ENCODE data around the gene BAG3.
"Not testable (repeated sequence)": the region's sequence is repeated elsewhere in the genome, so short reads cannot be mapped to it uniquely, and the experiment has no call there.

The BAG3 gene

DNA sequence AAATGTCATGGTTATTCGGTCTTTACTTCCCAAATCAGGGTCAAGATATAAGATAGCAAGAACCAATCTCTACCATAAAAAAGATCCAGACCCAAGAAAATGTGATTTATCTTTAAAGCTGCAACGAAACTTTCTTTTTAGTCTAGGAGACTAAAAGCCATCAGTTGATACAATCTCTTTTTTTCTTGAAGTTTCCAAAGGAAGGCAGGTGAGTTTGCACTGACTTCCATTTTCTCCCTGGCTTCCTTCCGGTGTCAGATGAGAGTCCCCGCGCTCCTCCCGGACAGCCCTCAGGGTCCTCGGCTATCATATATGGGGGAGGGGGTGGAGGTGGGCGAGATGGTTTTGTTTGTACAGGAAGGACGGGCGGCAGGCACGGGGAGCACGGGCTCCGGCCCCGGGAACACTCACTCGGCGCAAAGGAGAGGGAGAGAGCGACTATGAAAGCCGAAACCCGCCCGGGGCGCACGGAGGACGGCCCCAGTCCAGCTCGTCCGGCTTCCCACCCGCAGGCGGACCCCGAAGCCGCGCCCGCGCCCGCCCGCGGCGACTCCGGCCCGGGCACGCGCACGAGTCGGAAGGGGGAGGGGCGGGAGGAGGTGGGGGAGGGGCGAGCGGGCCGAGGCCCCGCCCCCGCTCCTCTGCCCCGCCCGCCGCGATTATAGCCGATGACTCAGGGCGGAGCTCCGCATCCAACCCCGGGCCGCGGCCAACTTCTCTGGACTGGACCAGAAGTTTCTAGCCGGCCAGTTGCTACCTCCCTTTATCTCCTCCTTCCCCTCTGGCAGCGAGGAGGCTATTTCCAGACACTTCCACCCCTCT, at the start of gene BAG3:
BAG3 (plus strand) TSS at position 689 of the 822 bp plus-strand sequence. CDS start 296 bp downstream, outside the sequence.
- no peak for DNase-seq

GRCh38 chr10:119602241-119603095, 48.7 kb upstream of the BAG3 start:
- DNase-seq: no peak

DNA sequence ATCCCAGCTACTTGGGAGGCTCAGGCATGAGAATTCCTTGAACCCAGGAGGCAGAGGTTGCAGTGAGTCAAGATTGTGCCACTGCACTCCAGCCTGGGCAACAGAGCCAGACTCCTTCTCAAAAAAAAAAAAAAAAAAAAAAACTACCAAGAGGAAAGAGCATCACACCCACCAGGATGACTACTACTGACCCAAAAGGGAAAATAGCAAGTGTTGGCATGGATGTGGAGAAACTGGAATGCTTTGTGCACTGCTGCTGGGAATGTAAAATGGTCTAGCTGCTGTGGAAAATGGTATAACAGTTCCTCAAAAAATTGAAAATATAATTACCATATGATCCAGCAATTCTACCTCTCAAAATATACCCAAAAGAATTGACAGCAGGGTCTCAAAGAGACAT, 46.7 kb upstream of the BAG3 start:
- DNase-seq: no peak

GRCh38 chr10:119608316-119609155, 42.6 kb upstream of the BAG3 start:
- no peak for DNase-seq

GRCh38 chr10:119609516-119609915, 41.7 kb upstream of the BAG3 start:
- no peak for DNase-seq

GRCh38 chr10:119611433-119611832, 39.7 kb upstream of the BAG3 start:
- DNase-seq: no peak

DNA sequence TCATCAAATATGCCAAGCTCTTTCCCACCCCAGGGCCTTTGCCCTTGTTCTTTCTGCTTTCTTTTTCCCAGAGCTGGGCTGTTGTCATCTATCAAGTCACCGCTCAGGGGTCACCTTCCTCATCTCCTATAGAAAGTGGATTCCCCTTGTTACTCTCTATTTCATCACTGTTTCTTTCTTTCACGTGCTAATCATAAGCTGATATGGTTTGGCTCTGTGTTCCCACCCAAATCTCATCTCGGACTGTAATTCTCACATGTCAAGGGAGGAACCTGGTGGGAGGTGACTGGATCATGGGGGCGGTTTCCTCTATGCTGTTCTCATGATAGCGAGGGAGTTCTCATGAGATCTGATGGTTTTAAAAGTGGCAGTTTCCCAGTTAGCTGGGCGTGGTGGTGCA, 37.4 kb upstream of the BAG3 start:
- DNase-seq: no peak

DNA sequence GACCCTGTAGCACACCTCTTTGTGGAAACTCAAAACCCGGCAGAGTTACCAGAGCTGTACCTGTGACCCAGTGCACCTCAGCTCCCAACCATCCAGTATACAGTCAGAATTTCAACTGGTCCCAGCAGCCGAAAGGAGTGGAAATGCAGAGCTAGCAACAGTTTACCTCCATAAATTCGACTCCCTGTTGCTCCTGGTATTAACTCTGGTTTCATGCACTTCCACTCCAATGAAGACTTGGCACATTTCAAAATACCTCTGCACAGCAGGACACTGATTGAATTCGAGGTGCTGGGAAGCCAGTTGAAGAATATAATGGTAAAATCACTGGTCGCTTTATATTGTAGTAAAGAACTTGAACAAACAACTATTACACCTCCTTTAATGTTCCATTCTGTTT, 36.5 kb upstream of the BAG3 start:
- no peak for DNase-seq

- no peak for DNase-seq
Observed at GRCh38 chr10:119616882-119617570, 34.2 kb upstream of the BAG3 start.

- no peak for DNase-seq
Observed at GRCh38 chr10:119619215-119619614, 32.0 kb upstream of the BAG3 start.

GRCh38 chr10:119619811-119620210, 31.4 kb upstream of the BAG3 start:
- not testable (repeated sequence) for DNase-seq

DNA sequence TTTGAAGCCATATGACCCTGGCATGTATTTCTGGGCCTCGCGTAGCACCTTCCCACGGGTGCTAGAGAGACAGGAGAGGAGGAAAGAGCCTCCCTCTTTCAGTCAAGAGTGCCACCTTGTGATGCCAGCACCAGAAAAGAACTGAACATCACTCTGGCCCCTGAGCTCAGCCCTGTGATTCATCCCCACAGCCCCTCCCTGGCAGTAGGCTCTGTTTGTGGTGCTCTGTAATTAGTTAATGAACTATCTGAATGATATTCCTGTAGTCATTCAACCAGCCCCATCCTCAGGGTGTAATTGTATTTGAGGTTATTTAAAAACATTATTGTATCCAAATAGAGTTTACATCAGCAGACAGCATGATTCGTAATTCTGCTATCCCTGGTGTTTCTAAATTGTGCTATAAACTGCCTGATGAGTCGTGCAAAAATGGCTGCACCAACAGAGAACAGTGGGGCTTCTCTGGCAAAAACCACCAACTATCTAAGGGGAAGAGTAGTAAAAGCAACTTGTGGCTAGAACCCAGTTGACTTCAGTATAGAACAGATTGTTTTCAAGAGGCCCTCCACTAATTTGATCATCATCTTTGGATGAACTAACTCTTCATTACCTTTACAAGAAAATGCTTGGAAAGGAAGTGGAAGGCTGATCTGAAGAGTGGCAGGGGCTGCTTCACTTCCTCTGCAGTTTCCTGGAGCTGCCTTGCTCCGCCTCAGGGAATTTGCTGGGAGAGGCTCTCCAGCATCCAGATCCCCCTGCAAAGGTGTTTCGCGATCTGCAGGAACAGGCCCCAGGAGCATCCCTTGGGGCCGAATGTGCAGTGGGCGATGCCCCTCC, 30.7 kb upstream of the BAG3 start:
- no peak for DNase-seq

- no peak for DNase-seq
Observed at GRCh38 chr10:119621078-119621384, 30.1 kb upstream of the BAG3 start.

- no peak for DNase-seq
Observed at GRCh38 chr10:119625570-119626280, 25.5 kb upstream of the BAG3 start.

- DNase-seq: no peak
Observed at GRCh38 chr10:119630300-119630699, 20.9 kb upstream of the BAG3 start.

DNA sequence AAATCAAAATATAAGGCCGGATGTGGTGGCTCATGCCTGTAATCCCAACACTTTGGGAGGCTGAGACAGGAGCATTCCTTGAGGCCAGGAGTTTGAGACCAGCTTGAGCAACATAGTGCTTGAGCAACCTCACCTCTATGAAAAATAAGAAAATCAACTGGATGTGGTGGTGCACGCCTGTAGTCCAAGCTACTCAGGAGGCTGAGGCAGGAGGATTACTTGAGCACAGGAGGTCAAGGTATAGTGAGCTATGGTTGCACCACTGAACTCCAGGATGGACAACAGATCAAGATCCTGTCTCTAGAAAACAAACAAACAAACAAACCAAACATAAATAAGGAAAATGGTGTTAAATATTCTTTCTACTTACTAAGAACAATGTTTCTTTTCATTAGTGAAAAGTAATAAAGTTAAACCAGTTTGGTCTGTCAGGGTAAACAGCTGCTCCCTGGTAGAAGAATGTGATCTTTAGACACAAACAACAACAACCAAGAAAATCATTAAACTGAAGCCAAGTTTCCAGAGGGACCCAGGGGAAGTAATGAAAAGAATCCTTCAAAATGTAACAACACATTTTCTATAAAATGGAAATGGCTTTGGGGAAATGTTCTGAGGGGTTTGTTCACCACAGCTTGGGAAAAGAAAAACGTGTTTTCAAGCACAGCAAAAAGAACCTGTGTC, 17.5 kb upstream of the BAG3 start:
- no peak for DNase-seq

GRCh38 chr10:119634219-119634544, 17.0 kb upstream of the BAG3 start:
- DNase-seq: no peak

DNA sequence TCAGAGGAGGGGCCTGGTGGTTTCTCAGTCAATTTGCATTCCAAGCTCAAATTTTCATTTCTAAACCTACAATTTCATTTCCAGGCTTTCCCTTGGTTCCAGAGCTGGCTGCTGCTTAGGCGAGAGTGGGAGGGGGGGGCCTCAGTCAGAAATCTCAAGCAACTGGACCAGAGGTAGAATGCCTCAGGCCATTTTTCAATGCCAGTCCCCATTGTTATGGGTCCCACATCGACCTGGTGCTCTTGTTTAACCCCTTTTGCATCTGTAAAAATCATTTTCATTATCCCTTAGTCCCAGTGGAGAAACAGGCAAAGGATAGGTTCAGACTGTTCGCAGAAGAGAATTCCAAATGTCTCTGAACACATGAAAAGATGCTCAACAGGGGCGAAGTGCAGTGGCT, 13.5 kb upstream of the BAG3 start:
- no peak for DNase-seq

DNA sequence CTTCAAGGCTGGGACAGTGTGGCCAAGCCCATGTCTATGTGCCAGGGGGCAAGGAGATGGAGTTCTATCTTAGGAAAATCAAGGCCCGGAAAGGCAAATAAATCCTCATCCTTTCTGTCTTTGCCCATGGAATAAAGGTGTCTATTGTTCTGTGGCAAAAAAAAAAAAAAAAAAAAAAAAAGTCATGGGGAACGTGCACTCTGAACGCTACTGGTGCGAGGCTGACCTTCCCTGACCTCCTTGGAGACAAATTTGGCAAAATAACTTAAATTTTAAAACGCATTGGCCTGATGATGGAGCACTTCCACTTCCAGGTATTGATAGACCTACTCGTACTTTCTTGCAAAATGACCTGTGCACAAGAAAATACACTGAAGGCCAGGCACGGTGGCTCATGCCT, 12.2 kb upstream of the BAG3 start:
- no peak for DNase-seq

- DNase-seq: no peak
Observed at GRCh38 chr10:119640384-119640783, 10.8 kb upstream of the BAG3 start.

All from NCI-H1048 (cell line).